Measurements from ENCODE around the gene ALAD. TPM values are rescaled to one million over a fixed set of nuclear protein-coding genes. Genes with fewer than 3 reads are reported as not detected.

ALAD gene
- total RNA-seq, 1 experiment from 2014 or later = 8.9 TPM

GRCh38 chr9:113369855-113370140 is 31.3 kb downstream of the ALAD start:
- no peak for ATAC-seq
- Histone ChIP-seq H3K27me3 (ENCODE audit: control insufficient read depth, insufficient read depth, low read length) (no peaks in the 10 kb centered on the region), H3K4me3 (ENCODE audit: low read depth in 2 of 2, low read length in 2 of 2) (no peak overlapping the region), H3K27ac (ENCODE audit: low read length) (no peak overlapping the region), H3K36me3 (ENCODE audit: control insufficient read depth, insufficient read depth, low read length) (no peaks in the 10 kb centered on the region; the same call in 1 of the 2 replicates), H3K9me3 (ENCODE audit: control insufficient read depth, insufficient read depth, low read depth, low read length) (no peaks in the 10 kb centered on the region), H3K4me1 (ENCODE audit: control insufficient read depth, insufficient read depth, low read length) (no peaks in the 10 kb centered on the region)
- DNase-seq (ENCODE audit: low read depth, low spot score) = no peak
- intact Hi-C loops (cut with micrococcal nuclease; ENCODE audit: unreplicated experiment) = no loop called here
- BruUV-seq (replicated peaks) = no TSS peak
- TF ChIP-seq POLR2AphosphoS5 (IDR thresholded peaks at IDR 0.05; ENCODE audit: low read depth, low read length) = no peak
- no peak for TF ChIP-seq REST (IDR thresholded peaks at IDR 0.05; ENCODE audit: insufficient read depth in 1 of 2, low read depth in 2 of 2, low read length in 1 of 2)
- no peak for TF ChIP-seq SIN3A (IDR thresholded peaks at IDR 0.05; ENCODE audit: borderline replicate concordance, insufficient read depth, low read depth, low read length)
- no peak for TF ChIP-seq CTCF (IDR thresholded peaks at IDR 0.05)
- TF ChIP-seq TCF7L2 (IDR thresholded peaks at IDR 0.05; ENCODE audit: low read depth, low read length) = no peak
- CTCF ChIA-PET = no interaction called here
- in situ Hi-C loops (cut with HindIII; ENCODE audit: low pct_unique_long_range_greater_than_20kb, low sequenced_read_pairs) = no loop called here
- POLR2A ChIA-PET = no interaction called here

- no peak overlapping the region for H3K27ac ChIP-seq (ENCODE audit: low read length)
- BruUV-seq (replicated peaks) = no TSS peak
- intact Hi-C loops (cut with micrococcal nuclease; ENCODE audit: unreplicated experiment) (no loop called here), in situ Hi-C loops (cut with HindIII; ENCODE audit: low pct_unique_long_range_greater_than_20kb, low sequenced_read_pairs) (no loop called here)
- ChIA-PET POLR2A (no interaction called here), CTCF (no interaction called here)
- ATAC-seq (no peak), DNase-seq (ENCODE audit: low read depth, low spot score) (no peak)
- no peaks in the 10 kb centered on the region for H3K27me3 ChIP-seq (ENCODE audit: control insufficient read depth, insufficient read depth, low read length)
- H3K4me3 ChIP-seq (ENCODE audit: low read depth in 2 of 2, low read length in 2 of 2) = no peak overlapping the region
- TF ChIP-seq TCF7L2 (IDR thresholded peaks at IDR 0.05; ENCODE audit: low read depth, low read length) (no peak), POLR2AphosphoS5 (IDR thresholded peaks at IDR 0.05; ENCODE audit: low read depth, low read length) (no peak), REST (IDR thresholded peaks at IDR 0.05; ENCODE audit: insufficient read depth in 1 of 2, low read depth in 2 of 2, low read length in 1 of 2) (no peak), SIN3A (IDR thresholded peaks at IDR 0.05; ENCODE audit: borderline replicate concordance, insufficient read depth, low read depth, low read length) (no peak), CTCF (IDR thresholded peaks at IDR 0.05) (no peak)
- H3K36me3 ChIP-seq (ENCODE audit: control insufficient read depth, insufficient read depth, low read length) = no peaks in the 10 kb centered on the region; the same call in 1 of the 2 replicates
- H3K9me3 ChIP-seq (ENCODE audit: control insufficient read depth, insufficient read depth, low read depth, low read length) = no peaks in the 10 kb centered on the region
- H3K4me1 ChIP-seq (ENCODE audit: control insufficient read depth, insufficient read depth, low read length) = no peaks in the 10 kb centered on the region
Observed at GRCh38 chr9:113368982-113369854, 31.9 kb downstream of the ALAD start.

Data from Panc1 (cell line).